MV-4-11 (cell line): ENCODE measurements around the gene ZNF839.
A peak's percentile ranks its signal among the peaks of the same experiment; 100 is the strongest.
"Not testable (repeated sequence)": the region's sequence is repeated elsewhere in the genome, so short reads cannot be mapped to it uniquely, and the experiment has no call there.

Source experiments
- DNase-seq: peaks from one replicate; lab custom pipeline; 2025; lab: John Stamatoyannopoulos, UW

ZNF839 gene

DNA sequence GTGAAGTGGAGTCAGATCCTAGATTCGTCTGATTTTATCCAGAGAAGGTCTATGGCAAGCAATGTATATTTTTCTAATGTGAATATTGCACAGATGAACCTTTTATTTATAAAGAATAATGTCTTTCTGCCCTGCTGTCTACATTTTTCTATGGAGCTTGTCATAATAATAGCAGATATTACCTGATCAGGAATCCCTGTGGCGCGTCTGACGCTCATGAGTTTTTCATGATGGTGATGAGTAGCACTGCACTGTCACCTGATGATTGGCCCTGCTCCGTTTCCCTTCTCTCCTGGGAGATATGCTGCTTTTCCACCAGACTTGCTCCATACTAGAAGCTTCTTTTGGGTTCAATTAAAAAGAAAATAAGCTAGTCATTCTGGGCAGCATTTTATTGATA, 22.7 kb downstream of the ZNF839 start:
- no peak for DNase-seq

DNA sequence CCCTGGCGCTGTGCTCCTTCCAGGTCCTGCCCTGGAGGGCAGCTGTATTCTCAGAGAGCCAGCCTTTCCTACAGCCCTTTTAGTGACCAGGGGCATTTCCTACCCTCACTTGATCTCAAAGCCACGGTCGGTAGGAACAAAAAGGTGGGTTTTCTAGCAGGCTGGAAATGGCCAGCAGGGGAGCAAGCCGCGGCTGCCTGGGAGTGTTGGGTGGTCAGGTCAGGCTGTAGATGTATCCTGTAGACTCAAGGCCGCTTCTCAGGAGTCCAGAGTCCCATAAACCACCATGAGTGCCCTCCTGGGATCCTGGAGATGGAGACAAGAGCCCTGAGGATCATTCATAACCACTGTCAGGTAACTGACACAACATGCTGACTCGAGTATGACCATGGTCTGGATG, 24.5 kb downstream of the ZNF839 start:
- DNase-seq, result no peak

DNA sequence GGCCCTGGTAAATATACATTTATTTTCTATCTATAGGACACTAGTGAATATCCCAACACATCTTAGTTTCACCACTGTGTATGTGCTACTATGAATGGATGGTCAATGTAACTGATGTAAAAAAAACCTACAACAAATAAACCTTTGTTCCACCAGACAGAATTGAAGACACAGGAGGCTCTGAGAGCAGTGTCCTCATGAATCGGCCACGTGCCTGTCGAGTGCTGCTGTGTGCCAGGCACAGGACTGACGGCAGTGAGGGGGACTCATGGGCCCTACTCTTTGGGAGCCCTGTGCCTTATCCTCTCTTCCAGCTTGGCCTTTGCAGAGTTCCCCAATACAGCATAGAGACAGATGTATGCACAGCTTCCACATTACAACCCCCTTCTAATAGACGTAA, 24.9 kb downstream of the ZNF839 start:
- no peak for DNase-seq

DNA sequence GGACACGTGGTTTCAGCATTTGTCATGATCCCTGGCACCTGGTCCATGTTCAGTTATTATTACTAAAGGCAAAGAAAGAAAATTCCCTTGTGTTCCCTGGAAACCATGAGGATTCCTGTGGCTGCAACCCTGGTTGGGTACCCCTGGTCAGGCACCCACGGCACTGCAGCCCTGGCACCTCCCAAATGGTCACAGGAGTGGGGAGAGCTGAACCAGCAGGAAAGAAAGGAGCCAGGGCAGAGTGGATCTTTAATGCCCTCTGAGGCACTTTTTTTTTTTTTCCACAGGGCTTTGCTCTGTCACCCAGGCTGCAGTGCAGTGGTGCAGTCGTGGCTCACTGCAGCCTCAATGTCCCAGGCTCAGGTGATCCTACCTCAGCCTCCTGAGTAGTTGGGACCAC, 25.7 kb downstream of the ZNF839 start:
- DNase-seq, result no peak

DNA sequence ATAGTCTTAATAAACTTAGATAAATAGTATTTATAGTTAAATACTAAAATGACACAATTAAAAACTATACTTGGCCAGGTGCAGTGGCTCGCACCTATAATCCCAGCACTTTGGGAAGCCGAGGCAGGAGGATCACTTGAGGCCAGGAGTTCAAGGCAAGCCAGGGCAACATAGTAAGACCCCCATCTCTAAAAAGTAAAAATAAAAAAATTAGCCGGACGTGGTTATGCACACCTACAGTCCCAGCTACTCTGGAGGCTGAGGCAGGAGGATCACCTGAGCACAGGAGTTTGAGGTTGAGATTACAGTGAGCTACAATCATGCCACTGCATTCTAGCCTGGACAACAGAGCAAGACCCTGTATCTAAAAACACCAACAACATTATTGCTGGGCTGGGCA, 27.1 kb downstream of the ZNF839 start:
- no peak for DNase-seq

DNA sequence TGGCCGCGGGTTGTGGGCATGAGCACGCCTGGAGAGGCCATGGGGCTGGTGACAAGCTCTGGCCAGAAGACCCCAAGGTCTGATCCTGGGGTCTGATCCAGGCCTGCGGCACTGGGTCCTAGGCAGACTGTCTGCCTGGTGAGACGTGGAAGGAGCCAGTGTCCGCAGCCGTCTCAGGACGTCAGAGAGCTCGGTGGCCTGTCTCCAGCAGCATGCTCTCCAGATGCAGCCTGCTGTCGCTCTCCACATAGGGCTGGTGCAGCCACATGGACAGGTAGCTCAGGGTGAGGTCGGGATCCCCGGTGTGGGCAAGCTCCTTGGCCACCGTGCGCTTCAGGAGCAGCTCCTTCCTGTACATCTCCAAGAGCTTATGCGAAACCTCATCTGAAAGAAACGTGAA, 28.8 kb downstream of the ZNF839 start:
- DNase-seq, result no peak

DNA sequence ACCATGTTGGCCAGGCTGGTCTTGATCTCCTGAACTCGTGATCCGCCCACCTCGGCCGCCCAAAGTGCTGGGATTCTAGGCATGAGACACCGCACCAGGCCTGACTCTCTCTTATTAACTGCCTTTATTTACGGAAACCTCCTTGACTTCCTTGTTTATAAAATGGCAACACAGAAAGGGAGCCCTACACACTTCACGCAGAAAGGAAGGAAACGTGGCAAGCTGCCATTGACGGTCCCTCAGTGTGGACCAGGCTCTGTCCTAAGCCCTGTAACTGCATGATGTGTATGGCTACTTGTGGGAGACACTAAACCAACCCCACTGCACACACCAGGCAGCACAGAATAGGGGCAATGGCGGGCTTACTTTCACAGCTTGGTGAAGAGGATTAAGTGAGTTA, 31.5 kb downstream of the ZNF839 start:
- no peak for DNase-seq

DNA sequence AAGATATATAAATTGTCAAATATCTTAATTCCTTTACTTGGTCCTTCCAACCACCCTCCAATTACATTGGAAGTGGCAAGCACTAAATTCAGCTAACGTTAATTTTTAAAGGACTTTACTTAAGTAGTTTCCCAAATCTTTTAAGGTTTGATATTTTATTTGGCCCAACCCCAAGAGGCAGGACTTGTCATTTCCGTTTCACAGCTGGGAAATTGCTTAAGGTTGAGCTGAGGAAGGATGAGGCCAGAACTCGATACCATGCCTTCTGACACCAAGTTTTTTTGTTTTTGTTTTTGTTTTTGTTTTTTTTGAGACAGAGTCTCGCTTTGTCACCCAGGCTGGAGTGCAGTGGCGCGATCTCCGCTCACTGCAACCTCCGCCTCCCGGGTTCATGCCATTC, 32.0 kb downstream of the ZNF839 start:
- DNase-seq, result not testable (repeated sequence)

DNA sequence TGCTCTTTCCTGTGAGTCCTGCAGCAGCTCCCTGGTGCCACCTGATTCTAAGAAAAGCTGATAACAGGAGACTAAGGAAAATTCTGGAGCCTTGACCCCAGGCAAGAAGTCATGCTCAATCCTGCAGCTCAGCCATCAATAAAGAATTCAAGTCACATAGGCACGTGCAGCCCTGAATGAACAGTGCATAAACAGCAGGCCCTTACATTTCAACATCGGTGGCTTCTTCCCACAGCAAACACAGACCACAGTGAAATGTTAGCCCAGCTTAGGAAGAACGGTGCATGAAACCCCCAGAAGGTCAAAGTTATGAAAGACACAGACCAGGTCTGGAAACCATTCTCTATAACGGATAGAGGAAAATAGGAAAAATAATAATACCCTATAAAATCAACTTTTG, 32.7 kb downstream of the ZNF839 start:
- DNase-seq, result peak; percentile 28

DNA sequence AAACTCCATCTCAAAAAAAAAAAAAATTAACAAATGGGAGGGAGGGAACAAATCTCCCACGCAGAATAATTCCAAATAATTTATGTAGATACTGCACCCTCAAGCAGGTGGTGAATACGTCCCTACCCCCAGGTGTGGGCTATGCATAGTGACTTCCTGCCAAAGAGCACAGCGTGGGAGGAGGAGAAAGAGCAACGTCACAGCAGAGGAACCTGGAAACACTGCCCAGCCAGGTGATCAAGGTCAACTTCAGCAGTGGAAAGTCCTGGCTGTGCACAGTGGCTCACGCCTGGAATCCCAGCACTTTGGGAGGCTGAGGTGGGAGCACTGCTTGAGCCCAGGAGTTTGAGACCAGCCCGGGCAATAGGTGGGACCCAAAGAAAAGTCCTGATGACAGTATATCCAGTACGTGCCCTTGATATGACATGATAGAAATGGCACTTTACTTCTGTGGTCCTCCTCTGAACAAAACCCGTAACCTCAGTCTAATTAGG, 33.6 kb downstream of the ZNF839 start:
- no peak for DNase-seq

DNA sequence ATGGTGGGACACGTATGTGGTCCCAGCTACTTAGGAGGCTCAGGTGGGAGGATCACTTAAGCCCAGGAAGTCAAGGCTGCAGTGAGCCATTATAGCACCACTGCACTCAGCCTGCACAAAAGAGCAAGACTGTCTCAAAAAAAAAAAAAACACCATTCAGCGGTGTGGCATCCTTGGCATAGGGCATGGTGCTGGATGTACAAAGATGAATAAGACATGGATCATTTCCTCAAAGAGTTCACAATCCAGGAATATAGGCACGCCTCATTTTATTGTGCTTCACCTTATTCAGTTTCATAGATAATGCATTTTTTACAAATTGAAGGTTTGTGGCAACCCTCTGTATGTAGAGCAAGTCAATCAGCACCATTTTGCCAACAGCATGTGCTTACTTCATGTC, 36.7 kb downstream of the ZNF839 start:
- no peak for DNase-seq

DNA sequence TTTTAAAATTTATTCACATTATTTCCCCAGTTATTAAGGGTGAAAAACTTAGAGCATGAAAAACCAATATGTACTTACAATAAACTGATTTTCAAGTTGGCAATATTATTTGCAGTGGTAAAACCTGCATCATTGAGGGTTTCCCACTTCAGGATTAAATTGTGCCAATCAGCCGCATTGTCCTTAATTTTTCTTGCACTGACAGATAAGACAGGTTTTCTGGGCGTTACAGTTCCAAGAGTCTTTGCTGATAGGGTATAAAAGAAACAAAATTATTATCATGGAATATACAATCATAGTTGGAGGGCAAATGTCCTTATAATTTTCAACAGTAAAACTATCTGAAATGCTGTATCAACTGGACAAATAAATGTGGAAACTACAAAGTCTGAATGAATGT, 39.8 kb downstream of the ZNF839 start:
- DNase-seq, result no peak

DNA sequence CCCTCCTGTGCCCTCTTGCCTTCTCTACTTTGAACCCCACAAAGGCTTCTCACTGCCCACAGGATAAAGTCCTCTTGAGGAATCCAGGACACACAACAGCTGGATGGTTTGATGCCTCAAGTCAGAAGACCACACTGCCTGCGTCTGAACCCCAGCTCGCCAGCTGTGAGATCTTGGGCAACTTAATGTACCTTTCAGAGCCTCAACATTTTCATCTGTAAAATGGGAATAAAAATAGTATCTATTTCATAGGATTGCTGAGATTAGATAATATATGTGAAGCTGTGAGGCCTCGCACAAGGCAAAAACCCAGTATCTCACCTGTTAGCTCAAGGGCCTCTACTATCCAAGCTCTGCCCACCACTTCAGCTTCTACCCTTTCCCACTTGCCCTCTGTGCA, 40.8 kb downstream of the ZNF839 start:
- no peak for DNase-seq

DNA sequence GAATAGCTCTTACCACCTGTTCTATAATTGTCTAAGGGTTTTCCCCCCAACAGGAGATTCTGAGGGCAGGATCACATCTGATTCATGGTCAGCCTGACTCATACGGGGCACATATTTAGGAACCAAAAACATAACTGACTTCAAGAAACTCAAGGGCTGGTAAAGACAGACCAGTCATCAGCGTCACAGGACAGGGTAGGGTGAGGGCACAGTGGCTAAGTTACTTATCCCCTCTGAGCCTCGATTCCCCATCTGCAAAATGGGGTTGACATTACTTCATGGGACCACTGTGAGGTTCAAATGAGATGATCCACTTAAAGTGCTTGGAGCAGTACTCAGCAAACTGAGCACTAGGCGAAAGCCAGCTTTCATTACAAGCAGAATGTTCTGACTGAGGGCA, 42.5 kb downstream of the ZNF839 start:
- DNase-seq, result peak; percentile 31

DNA sequence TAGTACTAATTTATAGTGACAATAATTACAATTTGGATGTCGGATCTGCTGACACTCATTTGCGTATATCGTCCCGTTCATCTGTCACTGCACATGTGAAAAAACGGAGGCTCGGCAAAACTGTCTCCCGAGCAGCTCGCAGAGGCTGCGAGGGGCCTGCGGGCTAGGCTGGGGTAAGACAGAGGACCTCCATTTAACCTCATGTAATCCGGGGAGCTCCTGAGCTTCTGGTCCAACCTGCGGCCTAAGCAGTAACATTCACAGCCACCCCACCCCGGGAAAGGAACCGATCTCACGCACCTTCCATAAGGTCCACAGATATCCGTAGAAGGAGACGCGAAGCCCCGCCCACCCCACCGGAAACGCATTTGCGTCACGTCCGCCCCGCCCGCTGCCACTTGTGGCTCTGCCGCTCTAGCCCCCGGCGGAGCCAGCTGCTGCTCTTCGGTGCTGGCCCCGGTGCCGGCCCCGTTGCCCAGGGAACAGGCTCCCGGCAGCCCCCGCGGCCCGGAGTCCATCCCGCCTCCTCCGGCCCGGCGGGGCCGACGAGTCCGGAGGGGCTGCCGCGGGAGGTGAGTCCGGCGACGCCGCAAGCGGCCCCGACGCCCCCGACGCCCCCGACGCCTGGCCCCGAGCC, 43.1 kb downstream of the ZNF839 start, which contains the start of the genes CINP and TECPR2:
Gene CINP, minus strand, starts transcription at position 346 of the 637 bp plus-strand sequence. Its CDS starts 39 bp downstream, at position 307.
Gene TECPR2, plus strand, starts transcription at position 397 of the 637 bp plus-strand sequence. CDS start 13,781 bp downstream, outside the sequence.
- peak; percentile 86 for DNase-seq

DNA sequence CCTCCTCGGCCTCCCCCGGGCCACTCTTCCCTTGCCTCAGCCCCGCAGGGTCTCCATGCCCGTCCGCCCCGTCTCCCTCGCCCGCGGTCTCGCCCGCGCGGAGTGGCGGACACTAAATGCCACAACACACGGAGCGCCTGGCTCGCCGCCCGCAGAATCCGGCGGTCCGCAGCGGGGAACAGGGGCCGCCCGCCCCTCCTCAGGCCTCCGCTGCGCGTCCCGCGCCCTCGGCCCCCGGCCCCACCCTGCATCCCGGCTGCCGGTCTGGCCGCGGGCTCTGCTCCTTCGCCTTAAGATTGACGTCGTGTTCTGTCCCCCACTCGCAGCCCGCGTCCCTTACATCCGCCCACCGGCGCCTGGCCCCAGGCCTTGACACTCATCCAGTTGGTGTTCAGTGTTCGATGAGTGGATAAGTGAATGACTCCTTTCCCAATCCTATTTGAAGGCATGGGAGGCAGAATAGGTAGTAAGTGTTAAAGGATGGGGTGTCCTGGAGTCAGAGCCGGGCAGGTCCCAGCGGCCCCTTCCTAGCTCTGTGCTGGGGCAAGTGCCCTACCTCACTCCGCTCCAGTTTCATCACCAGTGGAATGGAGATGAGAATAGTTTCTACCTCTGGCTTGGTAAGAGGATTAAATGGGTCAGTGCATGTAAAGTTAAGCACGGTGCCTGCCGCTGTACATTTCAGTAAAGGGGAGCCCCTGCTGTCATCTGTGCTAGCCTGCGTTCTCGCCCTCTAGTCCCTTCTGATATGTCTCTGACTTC, 43.8 kb downstream of the ZNF839 start:
- no peak for DNase-seq

DNA sequence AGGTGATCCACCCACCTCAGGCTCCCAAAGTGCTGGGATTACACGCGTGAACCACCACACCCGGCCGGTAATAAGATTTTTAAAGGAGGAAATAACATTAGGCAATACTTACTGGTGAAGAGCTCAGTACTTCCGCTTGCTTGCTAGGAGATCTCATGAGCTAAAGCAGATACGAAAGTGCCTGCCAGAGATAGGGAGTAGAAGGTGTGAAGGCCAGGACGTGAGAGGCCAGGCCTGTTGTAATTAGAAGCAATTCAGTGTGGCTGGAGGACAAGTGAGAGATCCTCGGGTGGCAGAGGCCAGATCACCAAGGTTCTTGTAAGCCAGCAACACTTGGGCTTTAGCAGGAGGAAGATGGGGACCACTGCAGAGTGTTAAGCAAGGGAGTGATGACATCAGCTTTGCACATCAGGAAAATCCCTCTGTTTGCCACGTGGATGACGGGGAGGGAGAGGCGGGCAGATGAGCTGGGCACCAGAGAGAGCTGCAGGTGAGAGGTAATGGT, 50.8 kb downstream of the ZNF839 start:
- DNase-seq, result peak; percentile 93

DNA sequence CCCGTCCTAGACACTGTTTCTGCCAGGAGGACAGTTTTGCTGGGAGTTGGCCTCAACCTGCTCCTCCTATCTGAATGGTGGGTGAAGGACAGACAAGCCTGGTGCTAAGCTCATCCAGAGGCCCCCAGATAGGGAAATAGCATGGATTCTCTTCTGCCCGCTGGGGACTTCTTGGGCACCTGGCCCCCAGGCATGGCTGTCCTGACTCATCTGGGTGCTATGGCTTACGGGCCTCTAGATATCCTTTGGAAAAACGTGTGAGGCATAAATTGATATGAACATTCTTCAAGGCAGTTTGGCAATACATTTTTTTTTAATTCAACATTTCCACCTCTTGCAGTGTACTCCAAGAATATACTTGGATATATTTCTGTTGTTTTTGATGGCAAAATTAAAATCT, 51.8 kb downstream of the ZNF839 start:
- DNase-seq, result no peak

DNA sequence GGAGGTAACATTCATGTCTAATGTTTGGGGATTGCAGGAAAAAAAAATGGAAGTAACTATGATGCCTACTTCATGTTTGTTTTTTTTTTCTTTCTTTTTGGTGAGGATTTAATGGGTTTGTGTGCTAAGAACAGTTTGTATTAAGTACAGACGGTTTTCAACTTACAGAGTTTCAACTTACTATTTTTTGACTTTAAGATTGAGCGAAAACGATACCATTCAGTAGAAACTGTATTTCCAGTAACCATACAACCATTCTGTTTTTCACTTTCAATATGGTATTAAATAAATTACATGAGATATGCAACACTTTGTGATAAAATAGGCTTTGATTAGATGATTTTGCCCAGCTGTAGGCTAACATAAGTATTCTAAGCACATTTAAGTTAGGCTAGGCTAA, 53.6 kb downstream of the ZNF839 start:
- no peak for DNase-seq

DNA sequence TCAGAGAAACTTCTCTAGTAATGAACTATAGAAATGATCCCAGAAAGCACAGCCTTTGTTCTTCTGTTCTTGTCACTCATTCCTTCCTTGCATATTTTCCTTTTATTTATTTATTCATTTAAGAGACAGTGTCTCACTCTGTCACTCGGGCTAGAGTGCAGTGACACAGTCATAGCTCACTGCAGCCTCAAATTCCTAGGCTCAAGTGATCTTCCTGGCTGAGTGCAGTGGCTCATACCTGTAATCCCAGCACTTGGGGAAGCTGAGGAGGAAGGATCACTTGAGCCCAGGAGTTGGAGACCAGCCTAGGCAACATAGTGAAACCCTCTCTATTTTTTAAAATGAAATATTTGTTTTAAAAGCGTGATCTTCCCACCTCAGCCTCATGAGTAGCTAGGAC, 54.7 kb downstream of the ZNF839 start:
- no peak for DNase-seq

DNA sequence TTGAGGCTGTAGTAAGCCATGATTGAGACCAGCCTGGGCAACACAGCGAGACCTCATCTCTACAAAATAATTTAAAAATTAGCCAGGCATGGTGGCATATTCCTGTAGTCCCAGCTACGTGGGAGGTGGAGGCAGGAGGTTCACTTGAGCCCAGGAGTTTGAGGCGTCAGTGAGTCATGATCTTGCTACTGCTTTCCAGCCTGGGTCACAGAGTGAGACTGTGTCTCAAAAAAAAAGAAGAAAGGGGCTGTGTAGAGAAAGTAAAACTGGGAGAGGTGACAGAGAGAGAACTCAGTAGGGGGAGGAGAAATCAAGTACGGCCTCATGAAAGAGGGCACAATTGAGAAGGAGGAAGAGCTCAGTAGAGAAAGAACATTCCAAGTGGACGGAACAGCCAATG, 55.6 kb downstream of the ZNF839 start:
- no peak for DNase-seq

DNA sequence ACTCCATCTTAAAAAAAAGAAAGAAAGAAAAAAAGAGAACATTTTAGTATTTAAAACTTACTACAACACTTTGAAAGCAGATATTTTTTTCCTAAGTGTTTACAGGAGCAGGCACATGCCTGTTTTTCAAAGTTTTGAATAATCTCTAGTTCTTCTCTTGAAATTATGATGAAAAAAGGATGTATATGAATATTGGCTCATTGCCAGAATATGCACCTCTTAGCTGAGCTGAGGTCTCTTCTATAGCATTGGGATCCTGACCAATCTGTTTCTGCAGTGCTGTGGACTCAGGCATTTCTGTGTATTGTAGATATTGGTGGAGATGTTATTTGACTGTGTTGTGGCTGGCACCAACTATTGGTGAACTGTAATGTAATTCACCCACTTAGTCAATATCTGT, 58.1 kb downstream of the ZNF839 start:
- DNase-seq, result no peak

DNA sequence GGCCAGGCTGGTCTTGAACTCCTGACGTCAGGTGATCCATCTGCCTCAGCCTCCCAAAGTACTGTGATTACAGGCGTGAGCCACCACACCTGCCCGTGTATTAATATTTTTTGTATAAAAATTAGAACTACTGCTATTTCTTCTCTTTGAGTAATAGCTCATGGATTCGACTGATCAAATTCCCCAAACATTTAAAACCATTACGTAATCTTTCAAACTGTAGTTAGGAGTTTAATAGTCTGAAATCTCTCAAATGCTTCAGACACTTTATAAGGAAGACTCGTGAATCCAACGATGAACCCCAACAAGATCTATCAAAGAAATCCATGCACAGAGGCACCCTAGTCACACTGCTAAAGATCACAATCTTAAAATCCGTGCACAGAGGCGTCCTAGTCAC, 59.3 kb downstream of the ZNF839 start:
- DNase-seq, result no peak
